Esophagus muscularis mucosa (tissue), 3 donors: ENCODE data around the gene INPP5J.
A peak's percentile ranks its signal among the peaks of the same experiment; 100 is the strongest.

ENCODE experiments used
- CTCF ChIP-seq, 3 experiments: fragments of 200-600 bp in 2 of 3; fragments of 450-650 bp in 1 of 3; sonication (generic) in 2 of 3; IDR thresholded peaks; one replicate each; pipeline ENCODE4 v1.5.1; 2017 to 2019; ENCODE audit warnings: antibody characterized with exemption in 3 of 3, mild to moderate bottlenecking in 2 of 3, moderate library complexity in 1 of 3
- POLR2AphosphoS5 ChIP-seq, 2 donors: sonication (generic); formaldehyde crosslinking; IDR thresholded peaks; one replicate each; pipeline ENCODE4 v1.6.1; 2017; ENCODE audit warnings: antibody characterized with exemption in 2 of 2

- TF ChIP-seq POLR2AphosphoS5 (IDR thresholded peaks at IDR 0.05) (peak in 1 of 2 donors; percentile 76), CTCF (IDR thresholded peaks at IDR 0.05) (no peak)
Measured at GRCh38 chr22:31105282-31105929, 17.4 kb upstream of the INPP5J start.
